Measurements from ENCODE around the gene FADD.

DNA sequence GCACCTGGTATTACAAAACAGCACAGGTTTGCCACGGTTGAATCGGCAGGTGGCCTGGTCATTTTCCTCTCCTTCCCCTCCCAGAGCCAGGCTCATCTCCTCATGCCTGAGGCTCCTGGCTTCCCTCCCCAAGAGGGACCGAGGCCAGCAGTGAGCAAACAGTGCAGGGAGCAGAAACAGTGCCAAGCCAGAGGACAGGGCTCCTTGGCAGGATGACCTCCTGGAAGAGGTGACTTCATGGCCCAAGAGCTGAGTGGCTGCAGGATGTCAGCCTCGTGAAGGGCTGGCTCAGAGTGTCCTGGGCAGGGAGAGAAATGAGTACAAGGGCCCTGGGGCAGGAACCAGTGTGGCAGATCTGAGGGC, 44.6 kb downstream of the FADD start:
- TF ChIP-seq EP300 (IDR thresholded peaks at IDR 0.05), result no peak
- no peak for TF ChIP-seq BHLHE40 (IDR thresholded peaks at IDR 0.05; ENCODE audit: low read depth, low read length)
- TF ChIP-seq CTCF (IDR thresholded peaks at IDR 0.05), result no peak
- TF ChIP-seq CEBPB (IDR thresholded peaks at IDR 0.05), result no peak
- TF ChIP-seq MYC (IDR thresholded peaks at IDR 0.05; ENCODE audit: borderline replicate concordance, low read length), result no peak
- TF ChIP-seq RARB (CRISPR knock-in tag; IDR thresholded peaks at IDR 0.05), result no peak
- TF ChIP-seq, protein P1, sequence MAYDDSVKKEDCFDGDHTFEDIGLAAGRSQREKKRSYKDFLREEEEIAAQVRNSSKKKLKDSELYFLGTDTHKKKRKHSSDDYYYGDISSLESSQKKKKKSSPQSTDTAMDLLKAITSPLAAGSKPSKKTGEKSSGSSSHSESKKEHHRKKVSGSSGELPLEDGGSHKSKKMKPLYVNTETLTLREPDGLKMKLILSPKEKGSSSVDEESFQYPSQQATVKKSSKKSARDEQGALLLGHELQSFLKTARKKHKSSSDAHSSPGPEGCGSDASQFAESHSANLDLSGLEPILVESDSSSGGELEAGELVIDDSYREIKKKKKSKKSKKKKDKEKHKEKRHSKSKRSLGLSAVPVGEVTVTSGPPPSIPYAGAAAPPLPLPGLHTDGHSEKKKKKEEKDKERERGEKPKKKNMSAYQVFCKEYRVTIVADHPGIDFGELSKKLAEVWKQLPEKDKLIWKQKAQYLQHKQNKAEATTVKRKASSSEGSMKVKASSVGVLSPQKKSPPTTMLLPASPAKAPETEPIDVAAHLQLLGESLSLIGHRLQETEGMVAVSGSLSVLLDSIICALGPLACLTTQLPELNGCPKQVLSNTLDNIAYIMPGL (CRISPR knock-in tag; IDR thresholded peaks at IDR 0.05; ENCODE audit: borderline replicate concordance), result no peak
- no peak for TF ChIP-seq REST (IDR thresholded peaks at IDR 0.05)
- no peak for TF ChIP-seq RFX5 (IDR thresholded peaks at IDR 0.05)
- TF ChIP-seq RNF2 (IDR thresholded peaks at IDR 0.05; ENCODE audit: borderline replicate concordance, low read depth), result no peak
- no peak for TF ChIP-seq CHD2 (IDR thresholded peaks at IDR 0.05; ENCODE audit: low read length, partially characterized antibody)
- no peak for TF ChIP-seq POLR2A (IDR thresholded peaks at IDR 0.05; ENCODE audit: low read length)
- TF ChIP-seq NFE2L2 (conservative IDR thresholded peaks at IDR 0.05; ENCODE audit: low read length), result no peak
- no peak for TF ChIP-seq MAX (IDR thresholded peaks at IDR 0.05)

Data from A549 (cell line).